IPS-15b (cell line): ENCODE measurements around the gene ZNF462.

Experiments used
- H3K27me3 ChIP-seq: one replicate; pipeline ENCODE4 v1.6.1; 2013; ENCODE audit warnings: low read length; ENCODE audit not compliant: control insufficient read depth, insufficient read depth
- H3K36me3 ChIP-seq: one replicate; pipeline ENCODE4 v1.6.1; 2013; ENCODE audit warnings: low read length; ENCODE audit not compliant: control insufficient read depth, insufficient read depth
- H3K4me1 ChIP-seq: one replicate; pipeline ENCODE4 v1.6.1; 2013; ENCODE audit warnings: mild to moderate bottlenecking, low read length; ENCODE audit not compliant: control insufficient read depth, insufficient read depth
- H3K4me3 ChIP-seq: one replicate; pipeline ENCODE4 v1.5.1; 2013; ENCODE audit warnings: low read depth, low read length
- H3K9ac ChIP-seq: one replicate; pipeline ENCODE4 v1.6.1; 2013; ENCODE audit warnings: low read depth, mild to moderate bottlenecking, low read length
- H3K9me3 ChIP-seq: one replicate; pipeline ENCODE4 v1.6.1; 2013; ENCODE audit warnings: mild to moderate bottlenecking, low read length; ENCODE audit not compliant: control insufficient read depth, insufficient read depth

Gene ZNF462

GRCh38 chr9:106960258-106960657, 97.3 kb downstream of the ZNF462 start:
- Histone ChIP-seq H3K27me3 (no peaks in the 10 kb centered on the region), H3K4me3 (no peak overlapping the region), H3K4me1 (no peaks in the 10 kb centered on the region), H3K9ac (no peak overlapping the region), H3K9me3 (no peaks in the 10 kb centered on the region), H3K36me3 (peaks cover 15% of the 10 kb centered on the region)

- H3K9ac ChIP-seq = no peak overlapping the region
- H3K4me3 ChIP-seq = no peak overlapping the region
- peaks cover 15% of the 10 kb centered on the region for H3K36me3 ChIP-seq
- no peaks in the 10 kb centered on the region for H3K27me3 ChIP-seq
- H3K4me1 ChIP-seq = no peaks in the 10 kb centered on the region
- H3K9me3 ChIP-seq = no peaks in the 10 kb centered on the region
Measured at GRCh38 chr9:106961623-106962022, 98.7 kb downstream of the ZNF462 start.

DNA sequence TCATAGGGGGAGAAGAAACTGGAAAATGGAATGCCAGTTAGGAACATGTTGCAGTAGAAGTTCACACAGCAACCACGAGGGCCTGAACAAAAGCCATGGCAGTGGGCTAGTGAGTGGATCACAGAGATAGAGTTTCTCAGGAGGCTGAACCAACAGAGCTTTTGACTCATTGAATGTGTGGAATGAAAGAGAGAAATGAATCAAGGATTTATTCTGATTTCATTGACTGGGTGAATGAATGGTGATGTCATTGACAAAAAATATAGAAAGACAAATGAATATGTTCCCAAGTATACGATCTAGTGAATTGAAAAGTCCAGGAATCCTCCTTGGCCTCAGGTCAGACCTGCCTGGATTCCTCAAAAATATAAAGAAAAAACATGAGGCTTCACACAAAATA, 99.2 kb downstream of the ZNF462 start:
- Histone ChIP-seq H3K9ac (no peak overlapping the region), H3K4me1 (no peaks in the 10 kb centered on the region), H3K4me3 (no peak overlapping the region), H3K27me3 (no peaks in the 10 kb centered on the region), H3K9me3 (no peaks in the 10 kb centered on the region), H3K36me3 (peaks cover 15% of the 10 kb centered on the region)

- Histone ChIP-seq H3K9ac (no peak overlapping the region), H3K36me3 (peaks cover 15% of the 10 kb centered on the region), H3K4me1 (no peaks in the 10 kb centered on the region), H3K27me3 (no peaks in the 10 kb centered on the region), H3K4me3 (no peak overlapping the region), H3K9me3 (no peaks in the 10 kb centered on the region)
Measured at GRCh38 chr9:106962615-106963363, 99.8 kb downstream of the ZNF462 start.

- no peaks in the 10 kb centered on the region for H3K9me3 ChIP-seq
- H3K36me3 ChIP-seq = peaks cover 7% of the 10 kb centered on the region
- H3K4me1 ChIP-seq = no peaks in the 10 kb centered on the region
- no peak overlapping the region for H3K4me3 ChIP-seq
- H3K27me3 ChIP-seq = no peaks in the 10 kb centered on the region
- H3K9ac ChIP-seq = no peak overlapping the region
Measured at GRCh38 chr9:106963684-106964083, 100.7 kb downstream of the ZNF462 start.

GRCh38 chr9:106964329-106964728, 101.4 kb downstream of the ZNF462 start:
- H3K9ac ChIP-seq = no peak overlapping the region
- H3K36me3 ChIP-seq = peaks cover under 1% of the 10 kb centered on the region
- peaks cover 1% of the 10 kb centered on the region for H3K4me1 ChIP-seq
- no peak overlapping the region for H3K4me3 ChIP-seq
- no peaks in the 10 kb centered on the region for H3K9me3 ChIP-seq
- no peaks in the 10 kb centered on the region for H3K27me3 ChIP-seq

DNA sequence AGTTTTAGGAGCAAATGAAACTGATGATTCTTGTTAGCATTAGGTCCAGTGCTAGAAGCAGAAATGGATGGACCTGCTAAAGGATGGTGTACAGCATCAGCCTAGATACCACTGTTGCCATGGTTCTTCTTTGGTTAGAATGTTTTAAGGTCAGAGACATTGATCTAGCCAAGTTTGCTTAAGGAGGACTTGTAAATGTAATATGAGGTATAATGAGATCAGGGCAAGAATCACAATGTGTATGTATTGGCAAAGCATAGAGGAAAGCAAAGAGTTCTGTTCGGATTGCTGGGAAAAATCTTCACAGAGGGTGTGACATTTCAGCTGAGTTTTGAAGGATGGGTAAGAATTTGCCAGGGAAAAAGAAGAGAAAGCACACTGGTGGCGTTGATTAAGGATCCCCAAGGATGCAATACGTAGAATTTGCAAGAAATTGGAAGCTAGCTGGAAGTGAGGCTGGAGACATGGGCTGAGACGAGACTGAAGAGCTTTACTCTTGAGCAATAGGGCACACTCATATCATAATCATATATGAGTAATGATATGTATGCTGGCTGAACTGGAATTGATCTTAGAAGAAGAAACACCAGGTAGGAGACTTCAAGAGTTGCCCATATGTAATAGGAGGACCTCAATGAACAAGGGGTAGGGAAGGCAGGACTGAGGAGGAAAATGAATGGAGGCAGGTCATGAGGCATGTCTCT, 102.0 kb downstream of the ZNF462 start:
- H3K4me1 ChIP-seq = peaks cover 8% of the 10 kb centered on the region
- no peak overlapping the region for H3K9ac ChIP-seq

DNA sequence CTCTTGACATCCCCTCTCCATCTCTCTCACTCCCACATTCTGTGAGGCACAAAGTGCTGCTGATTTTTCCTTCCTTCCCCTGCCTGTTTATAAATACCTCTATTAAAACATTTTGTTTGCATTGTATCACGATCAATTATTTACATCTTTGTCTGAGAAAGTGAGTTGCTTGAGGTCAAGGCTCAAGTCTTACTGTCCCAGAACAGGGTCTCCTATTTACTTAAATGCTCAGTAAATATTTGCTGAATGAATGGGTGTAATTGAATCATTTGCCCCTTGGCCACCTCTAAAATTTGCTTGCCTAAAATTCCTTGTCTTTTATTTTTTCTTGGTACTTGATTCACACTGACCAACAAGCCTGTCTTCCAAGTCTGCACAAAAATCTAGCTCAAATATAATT, 103.5 kb downstream of the ZNF462 start:
- Histone ChIP-seq H3K9ac (no peak overlapping the region), H3K4me3 (no peak overlapping the region), H3K27me3 (no peaks in the 10 kb centered on the region), H3K36me3 (no peaks in the 10 kb centered on the region), H3K4me1 (peaks cover 16% of the 10 kb centered on the region), H3K9me3 (no peaks in the 10 kb centered on the region)

More for the DNA sequence above, 102.0 kb downstream of the ZNF462 start:
- no peak overlapping the region for H3K4me3 ChIP-seq
- H3K27me3 ChIP-seq = no peaks in the 10 kb centered on the region
- no peaks in the 10 kb centered on the region for H3K9me3 ChIP-seq
- no peaks in the 10 kb centered on the region for H3K36me3 ChIP-seq

- H3K4me1 ChIP-seq = peaks cover 16% of the 10 kb centered on the region
- peaks cover 25% of the 10 kb centered on the region for H3K36me3 ChIP-seq
- no peak overlapping the region for H3K4me3 ChIP-seq
- no peaks in the 10 kb centered on the region for H3K27me3 ChIP-seq
- H3K9me3 ChIP-seq = no peaks in the 10 kb centered on the region
- no peak overlapping the region for H3K9ac ChIP-seq
Measured at GRCh38 chr9:106969696-106970095, 106.7 kb downstream of the ZNF462 start.

DNA sequence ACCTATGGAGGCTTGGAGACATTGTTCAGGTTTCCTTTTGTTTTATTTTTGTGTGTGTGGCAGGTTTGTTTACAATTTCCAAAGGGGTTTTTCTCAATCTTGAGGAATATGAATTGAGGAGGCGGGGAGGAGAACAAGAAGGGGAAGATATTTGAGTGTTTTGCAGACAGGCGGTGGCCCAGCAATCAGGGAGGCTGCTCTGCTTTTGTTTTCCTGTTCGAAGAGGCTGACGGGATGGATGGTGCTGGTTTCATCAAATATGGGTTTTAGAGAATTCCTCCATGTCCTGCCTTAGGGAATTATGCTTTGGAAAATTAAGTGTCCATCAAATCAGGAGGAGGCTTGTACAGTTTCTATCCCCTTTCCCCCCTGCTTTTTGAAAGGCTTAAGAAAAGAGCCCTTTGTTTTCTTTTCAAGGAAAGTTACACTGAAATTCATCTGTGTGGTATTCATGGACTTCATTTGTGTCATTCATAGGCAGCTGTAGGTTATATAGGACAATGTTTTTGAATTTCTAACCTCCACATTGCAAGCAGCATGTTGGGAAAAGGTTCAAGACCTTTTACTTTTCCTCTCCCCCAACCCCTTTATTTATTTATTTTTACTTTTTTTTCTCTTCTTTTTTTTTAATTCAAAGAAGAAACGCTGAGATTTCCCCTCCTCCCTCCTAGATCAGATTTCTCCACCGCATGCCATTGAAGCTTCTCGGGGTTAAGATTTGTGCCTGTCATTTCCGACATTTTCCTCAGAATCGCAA, 107.4 kb downstream of the ZNF462 start:
- H3K4me3 ChIP-seq = no peak overlapping the region

DNA sequence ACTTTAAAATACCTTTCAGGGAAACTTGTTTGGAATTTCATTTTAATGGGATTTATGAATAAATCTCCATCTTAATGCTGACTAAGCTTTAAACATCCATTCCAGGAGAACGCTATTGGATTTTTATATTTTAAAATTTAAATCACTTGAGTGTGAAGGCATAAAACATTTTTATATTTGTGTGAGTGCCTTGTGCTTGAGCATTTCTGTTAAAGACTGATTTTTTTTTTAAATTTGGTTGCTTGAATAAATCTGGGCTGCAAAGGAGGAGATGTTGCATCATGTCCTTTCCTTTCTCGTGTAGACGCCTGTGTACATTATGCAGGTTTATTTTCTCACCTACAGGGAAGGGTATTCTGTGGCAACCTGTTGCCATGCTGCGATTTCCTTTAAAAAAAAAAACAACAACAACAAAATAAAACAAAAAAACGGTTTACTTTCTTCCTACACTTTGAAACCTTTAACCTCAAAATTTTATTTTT, 108.1 kb downstream of the ZNF462 start:
- Histone ChIP-seq H3K9me3 (no peaks in the 10 kb centered on the region), H3K27me3 (no peaks in the 10 kb centered on the region), H3K36me3 (peaks cover 29% of the 10 kb centered on the region), H3K9ac (no peak overlapping the region), H3K4me3 (no peak overlapping the region), H3K4me1 (peaks cover 16% of the 10 kb centered on the region)

More for the DNA sequence above, 107.4 kb downstream of the ZNF462 start:
- Histone ChIP-seq H3K36me3 (peaks cover 27% of the 10 kb centered on the region), H3K4me1 (peaks cover 16% of the 10 kb centered on the region), H3K9ac (no peak overlapping the region), H3K27me3 (no peaks in the 10 kb centered on the region), H3K9me3 (no peaks in the 10 kb centered on the region)
